Heart left ventricle (tissue), 13 donors: Measurements from ENCODE around the gene FXYD1.

ENCODE experiments used
- POLR2A ChIP-seq, 2 donors: fragments of 450-650 bp; IDR thresholded peaks; one replicate each; pipeline ENCODE4 v1.6.1; 2017; ENCODE audit warnings: antibody characterized with exemption in 2 of 2, mild to moderate bottlenecking in 2 of 2, moderate library complexity in 2 of 2
- TF ChIP-seq, protein P1 (sequence below), 12 donors: fragments of 200-600 bp; sonication (generic) in 4 of 12; IDR thresholded peaks; one replicate each; pipeline versions ENCODE4 v1.5.0 to v1.8.0; 2018 to 2022; ENCODE audit warnings: antibody characterized with exemption in 12 of 12, mild to moderate bottlenecking in 5 of 12
- donor health status: ischemic (EF 13 %, LVEDD 7.1; RV severe dilation, severe dysfunction).
- donor health status: DM: no; HTN: yes; CAD: no.
- donor health status: DM: no; HTN: no; CAD: no.
- donor health status: ischemic (EF 25% LVEDD 6.9; RV normal size, moderate dysfunction).
- donor health status: ischemic (EF 25% LVEDD 5.7; RV mildly dilated, moderate dysfunction).
- donor health status: ischemic (EF 35%, LVEDD 5.7; RV mildly dilated, moderate dysfunction).
- donor health status: nonischemic (EF 11% LVEDD 7.7; RV severe dilation, severe dysfunction).
- donor health status: DM: yes; HTN: yes; CAD: no.
- donor health status: PGD.
- donor health status: ischemic (EF 29% LVEDD 5.4; RV normal size, mild dysfunction).
- donor health status: nonischemic (EF 23%, LVEDD 6.1; RV moderate dilation, normal function).

GRCh38 chr19:35119091-35119490 is 19.5 kb upstream of the FXYD1 start:
- TF ChIP-seq, protein P1, sequence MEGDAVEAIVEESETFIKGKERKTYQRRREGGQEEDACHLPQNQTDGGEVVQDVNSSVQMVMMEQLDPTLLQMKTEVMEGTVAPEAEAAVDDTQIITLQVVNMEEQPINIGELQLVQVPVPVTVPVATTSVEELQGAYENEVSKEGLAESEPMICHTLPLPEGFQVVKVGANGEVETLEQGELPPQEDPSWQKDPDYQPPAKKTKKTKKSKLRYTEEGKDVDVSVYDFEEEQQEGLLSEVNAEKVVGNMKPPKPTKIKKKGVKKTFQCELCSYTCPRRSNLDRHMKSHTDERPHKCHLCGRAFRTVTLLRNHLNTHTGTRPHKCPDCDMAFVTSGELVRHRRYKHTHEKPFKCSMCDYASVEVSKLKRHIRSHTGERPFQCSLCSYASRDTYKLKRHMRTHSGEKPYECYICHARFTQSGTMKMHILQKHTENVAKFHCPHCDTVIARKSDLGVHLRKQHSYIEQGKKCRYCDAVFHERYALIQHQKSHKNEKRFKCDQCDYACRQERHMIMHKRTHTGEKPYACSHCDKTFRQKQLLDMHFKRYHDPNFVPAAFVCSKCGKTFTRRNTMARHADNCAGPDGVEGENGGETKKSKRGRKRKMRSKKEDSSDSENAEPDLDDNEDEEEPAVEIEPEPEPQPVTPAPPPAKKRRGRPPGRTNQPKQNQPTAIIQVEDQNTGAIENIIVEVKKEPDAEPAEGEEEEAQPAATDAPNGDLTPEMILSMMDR (IDR thresholded peaks at IDR 0.05) = no peak
- TF ChIP-seq POLR2A (IDR thresholded peaks at IDR 0.05) = no peak
